ENCODE results near the gene IRF2BP1. TPM values are rescaled to one million over a fixed set of nuclear protein-coding genes. Genes with fewer than 3 reads are reported as not detected.
"Not testable (repeated sequence)": the region's sequence is repeated elsewhere in the genome, so short reads cannot be mapped to it uniquely, and the experiment has no call there.

Gene IRF2BP1
- polyA plus RNA-seq, 10 donors = 10.2 to 19.7 (median 13.3) TPM

DNA sequence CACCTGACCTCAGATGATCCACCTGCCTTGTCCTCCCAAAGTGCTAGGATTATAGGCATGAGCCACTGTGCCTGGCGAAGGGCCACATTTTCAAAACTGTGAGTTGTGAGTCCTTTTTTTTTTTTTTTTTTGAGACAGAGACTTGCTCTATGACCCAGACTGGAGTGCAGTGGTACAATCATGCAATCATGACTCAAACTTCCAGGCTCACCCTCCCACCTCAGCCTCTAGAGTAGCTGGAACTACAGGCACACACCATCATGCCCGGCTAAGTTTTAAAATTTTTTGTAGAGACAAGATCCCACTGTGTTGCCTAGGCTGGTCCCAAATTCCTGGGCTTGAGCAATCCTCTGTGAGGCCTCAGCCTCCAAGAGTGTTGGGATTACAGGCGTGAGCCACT lies 20.3 kb upstream of the IRF2BP1 start:
- DNase-seq = no peak

DNA sequence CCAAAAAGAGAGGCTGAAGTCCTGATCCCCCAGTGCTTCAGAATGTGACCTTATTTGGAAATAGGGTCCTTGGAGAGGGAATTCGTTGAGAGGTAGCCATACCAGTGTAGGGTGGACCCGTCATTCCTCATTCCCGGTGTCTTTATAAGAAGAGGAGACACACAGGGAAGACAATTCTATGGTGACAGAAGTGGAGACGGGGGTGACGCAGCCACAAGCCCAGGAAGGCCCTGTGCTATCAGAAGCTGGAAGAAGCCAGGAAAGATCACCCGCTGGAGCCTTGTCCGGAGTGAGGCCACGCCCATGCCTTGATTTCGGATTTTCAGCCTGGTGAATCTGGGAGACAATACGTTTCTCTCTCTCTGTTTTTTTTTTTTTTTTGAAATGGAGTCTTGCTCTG lies 19.1 kb upstream of the IRF2BP1 start:
- DNase-seq = no peak

DNA sequence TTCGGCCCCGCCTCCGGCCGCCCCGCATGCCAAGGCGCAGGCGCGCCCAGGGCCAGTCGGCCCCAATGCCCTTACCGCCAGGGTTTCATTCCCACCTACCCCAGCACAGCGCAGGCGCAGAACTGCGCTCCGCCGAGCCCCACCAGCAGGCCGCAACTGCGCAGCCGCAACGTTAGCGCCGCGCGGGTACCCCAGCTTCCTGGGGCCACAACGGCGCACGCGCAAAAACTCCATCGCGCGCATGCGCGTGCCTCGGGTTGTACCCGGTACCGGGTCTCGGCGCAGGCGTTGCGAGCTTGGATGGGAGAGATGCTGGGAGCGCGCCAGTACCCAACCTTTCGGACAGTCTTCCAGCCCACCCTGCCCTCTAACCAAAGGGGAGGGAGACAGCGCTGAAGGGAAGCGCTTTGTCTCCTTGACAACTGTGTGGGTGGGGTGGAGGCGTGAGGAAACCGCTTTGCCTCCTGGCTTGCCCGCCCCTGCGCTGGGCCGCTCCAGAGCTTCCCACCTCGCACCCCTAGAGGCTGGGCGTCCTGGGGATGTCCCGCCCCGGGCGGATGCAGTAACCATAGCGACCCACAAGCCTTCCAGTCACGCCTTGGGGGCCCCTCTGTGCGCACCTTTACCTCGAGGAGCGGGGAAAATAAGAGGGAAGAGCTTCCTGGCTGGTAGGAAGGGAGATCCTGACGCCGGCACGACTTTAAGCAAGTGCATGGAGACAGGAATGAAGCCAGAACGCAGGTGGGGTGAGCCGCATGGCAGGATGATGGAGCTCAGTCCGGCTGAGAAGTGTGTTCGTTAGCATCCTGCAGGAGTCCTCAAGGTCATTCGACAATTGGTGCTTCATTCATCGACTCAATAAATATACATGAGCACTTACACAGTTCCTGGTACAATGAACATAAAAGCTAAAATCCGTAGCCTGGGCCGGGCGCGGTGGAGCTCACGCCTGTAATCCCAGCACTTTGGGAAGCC lies 17.0 kb upstream of the IRF2BP1 start:
- DNase-seq = peak; percentile 98 to 100 (median 100)

DNA sequence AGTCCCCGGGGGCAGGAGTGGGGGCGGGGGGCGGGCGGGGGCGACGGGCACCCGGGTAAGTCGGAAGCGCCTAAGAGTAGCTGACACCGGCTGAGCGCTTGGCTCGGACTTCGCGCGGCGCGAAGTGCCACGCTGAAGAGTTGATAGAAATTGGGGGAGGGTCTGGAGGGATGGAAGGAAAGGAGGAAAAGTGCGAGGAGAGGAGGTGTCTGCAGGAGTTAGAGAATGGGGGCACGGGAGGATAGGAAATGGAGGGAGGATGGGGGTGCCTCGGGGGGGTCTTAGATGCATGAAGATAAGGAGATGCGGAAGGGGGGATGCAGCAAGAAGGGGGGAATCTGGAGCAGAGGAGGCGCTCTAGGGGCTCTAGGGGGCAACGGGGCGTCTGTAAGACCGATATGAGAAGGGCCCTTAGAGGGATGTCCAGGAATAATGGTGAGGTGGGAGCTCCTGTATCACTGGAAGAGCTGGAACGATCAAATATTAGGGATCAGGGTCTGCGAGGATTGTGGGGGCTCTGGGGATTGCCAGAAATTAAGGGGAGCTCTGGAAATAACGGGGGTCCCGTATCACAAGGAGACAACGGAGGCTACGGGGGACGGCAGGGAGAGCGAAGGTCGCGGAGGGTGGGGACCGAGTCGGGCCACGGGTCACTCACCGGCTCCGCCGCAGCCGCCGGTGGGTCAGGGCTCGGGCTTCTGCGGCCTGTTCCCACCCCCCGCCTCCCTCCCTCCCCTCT lies 16.1 kb upstream of the IRF2BP1 start, which contains the start of gene MYPOP:
TSS of gene MYPOP (minus strand) at position 702 of the 739 bp plus-strand sequence. CDS start 840 bp downstream, outside the sequence.
- peak in 2 of 3 donors; percentile 8 to 44 for DNase-seq

DNA sequence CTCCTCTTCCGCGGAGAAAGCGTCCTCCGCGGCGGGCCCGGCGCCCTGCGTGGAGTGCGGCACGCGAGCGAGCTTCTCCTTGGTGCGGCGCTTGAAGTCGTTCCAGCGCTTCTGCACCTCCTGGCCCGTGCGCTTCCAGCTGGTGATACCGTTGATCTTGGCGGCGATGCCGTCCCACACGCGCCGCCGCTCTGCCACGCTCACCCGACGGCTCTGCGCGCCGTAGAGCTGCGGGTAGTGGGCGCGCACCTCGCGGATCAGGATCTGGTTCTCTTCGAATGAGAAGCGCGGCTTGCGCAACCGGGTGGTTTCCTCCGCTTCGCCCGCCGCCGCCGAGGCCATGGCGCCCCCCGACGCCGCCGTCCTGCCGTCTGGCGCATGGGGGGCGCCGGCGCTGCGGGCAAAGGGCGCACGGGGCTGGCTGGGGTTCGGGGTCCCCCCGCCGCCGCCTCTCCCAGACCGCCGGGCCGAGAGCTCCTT lies 15.5 kb upstream of the IRF2BP1 start:
- DNase-seq = peak in 2 of 3 donors; percentile 24 to 61

DNA sequence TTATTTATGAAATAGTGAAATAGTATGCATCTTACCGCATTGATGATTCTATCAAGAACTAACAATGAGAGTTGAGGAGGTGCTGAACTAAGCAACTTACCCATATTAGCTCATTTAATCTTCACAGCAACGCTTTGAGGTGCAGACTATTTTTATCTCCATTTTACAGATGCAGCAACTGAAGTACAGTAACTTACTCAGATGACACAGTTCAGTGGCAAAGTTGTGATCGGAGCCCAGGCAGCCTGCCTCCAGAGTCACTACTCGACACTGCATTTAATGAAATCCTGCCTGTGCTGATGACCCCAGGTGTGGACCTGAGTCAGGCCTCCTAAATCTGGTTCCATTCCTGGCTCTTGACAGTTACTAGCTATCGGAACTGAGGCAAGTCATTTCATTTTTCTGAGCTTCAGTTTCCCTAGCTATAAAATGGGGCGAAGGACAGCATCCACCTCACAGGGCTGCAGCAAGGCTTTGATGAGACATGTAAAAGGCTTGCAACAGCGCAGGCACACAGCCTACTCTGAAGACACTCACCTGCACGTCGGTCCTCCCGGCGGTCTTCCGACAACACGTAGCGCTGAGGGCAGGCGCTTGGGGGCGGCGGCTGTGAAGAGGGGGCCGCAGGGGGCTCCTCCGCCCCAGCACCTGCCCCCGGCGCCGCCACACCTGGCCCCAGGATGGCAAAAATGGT lies 14.9 kb upstream of the IRF2BP1 start:
- DNase-seq = no peak

DNA sequence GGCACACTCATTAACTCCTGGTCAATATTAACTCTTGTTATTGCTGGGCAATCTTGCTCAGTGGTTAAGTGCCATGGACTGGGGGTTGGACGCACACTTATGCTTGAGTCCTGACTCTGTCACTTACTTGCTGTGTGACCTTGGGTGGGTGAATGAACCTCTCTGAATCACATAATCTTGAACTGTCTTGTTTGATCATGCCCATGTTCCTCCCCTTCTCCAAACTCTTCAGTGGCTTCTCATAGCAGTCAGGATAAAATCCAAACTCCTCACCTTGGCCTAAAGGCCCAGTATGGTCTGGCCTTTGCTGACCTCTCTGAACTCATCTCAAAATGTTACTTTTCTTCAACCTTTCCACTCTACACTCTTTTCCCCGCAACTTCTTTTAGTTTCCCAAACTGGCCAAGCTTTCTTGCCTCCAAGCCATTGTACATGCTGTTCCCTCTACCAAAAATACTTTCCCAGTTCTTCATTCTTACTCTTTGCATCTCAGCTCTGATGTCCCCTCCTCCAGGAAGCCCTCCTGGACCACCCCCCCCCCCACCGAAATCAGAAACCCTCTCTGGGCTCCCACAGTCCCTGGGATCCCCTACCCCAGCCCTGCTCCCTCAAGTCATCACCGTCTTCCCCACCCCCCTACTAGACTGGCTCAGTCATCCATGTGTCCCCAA lies 14.1 kb upstream of the IRF2BP1 start:
- DNase-seq = no peak

DNA sequence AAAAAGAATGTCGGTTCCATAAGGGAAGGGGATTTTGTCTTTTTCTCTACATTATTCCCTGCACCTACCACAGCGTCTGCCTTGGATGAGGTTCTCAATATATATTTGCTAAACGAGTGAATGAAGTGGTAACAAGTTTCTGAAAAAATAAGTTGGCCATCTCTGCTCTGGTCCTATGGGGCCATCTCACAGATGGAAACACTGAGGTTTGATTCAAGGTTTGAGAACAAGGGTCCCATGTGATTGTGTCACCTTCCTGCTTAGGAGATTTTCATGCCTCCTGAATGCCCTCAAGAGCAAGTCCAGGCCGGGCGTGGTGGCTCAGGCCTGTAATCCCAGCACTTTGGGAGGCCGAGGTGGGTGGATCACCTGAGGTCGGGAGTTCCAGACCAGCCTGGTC lies 13.3 kb upstream of the IRF2BP1 start:
- no peak for DNase-seq

DNA sequence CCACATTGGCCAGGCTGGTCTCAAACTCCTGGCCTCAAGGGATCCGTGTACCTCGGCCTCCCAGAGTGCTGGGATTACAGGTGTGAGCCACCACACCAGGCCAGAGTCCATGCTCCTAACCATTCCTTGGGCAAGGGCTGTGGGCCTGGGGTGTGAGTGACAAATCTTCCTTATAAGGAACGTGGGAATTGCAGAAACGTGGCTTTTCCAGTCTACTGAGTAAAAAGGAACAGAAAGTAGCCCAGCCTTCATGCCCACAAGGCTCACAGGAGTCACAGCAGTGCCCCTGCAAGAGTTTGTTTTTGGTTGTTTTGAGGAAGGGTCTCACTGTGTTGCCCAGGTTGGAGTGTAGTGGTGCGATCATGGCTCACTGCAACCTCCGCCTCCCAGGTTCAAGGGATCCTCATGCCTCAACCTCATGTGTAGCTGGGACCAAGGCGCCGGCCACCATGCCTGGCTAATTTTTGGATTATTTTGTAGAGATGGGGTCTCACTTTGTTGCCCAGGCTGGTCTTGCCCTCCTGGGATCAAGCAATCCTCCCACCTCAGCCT lies 11.4 kb upstream of the IRF2BP1 start:
- no peak for DNase-seq

DNA sequence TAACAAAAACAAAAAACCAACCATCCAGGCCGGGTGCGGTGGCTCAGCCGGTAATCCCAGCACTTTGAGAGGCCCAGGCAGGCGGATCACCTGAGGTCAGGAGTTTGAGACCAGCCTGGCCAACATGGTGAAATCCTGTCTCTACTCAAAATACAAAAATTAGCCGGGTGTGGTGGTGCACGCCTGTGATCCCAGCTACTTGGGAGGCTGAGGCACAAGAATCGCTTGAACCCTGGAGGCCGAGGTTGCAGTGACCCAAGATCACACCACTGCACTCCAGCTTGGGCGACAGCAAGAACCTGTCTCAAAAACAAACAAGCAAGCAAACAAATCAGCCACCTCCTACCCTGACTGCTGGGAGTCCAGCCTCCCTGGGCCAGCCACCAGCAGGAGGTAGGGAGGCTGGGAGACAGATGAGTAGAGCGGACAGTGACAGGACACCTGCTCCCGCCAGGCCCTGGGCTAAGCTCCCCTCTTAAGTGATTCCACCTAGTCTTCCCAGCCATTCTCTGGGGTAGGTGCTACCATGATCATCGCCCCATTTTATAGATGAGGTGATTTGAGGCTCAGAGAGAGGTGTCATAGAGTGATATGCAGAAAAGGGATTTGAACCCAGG lies 10.2 kb upstream of the IRF2BP1 start:
- DNase-seq = not testable (repeated sequence)

DNA sequence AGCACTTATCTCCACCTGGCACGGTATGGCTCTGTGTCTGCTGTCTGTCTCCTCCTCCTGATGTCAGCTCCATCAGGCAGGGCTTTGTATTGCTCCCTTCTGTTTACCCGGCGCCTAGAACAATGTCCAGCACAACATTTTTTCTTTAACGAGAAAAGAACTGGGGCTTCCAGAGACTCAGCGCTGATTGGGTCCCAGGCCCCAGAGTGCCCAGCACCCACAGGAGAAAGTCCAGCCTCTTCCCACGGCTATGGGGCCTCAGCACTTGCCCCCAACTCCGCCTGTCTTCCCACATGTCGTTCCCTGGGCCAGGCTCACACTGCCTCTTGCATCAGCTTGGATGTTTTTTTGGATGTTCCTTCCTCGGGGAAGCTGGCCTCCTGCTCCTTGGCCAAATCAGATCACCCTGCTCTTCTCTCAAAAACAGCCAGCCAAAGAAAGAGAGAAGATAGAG lies 9.6 kb upstream of the IRF2BP1 start:
- DNase-seq = no peak

DNA sequence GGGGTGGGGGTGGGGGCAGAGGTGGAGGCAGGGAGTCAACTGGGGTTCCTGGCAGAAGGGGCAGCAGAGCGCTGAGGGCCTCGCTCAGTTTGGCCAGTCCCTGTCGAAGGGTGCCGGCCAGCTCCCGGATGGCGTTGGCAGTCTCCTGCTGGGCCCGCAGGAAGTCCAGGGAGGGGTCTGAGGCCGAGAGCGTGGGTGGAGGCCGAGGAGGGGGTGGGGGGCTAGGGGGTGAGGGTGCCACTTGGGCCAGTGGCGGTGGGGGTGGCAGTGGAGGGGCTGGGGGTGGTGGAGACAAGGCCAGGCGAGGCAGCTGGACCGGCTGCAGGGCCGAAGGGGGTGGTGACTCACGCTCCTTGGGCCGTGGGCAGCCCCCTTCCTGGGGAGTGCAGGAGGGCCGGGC lies 4.9 kb upstream of the IRF2BP1 start:
- no peak for DNase-seq

DNA sequence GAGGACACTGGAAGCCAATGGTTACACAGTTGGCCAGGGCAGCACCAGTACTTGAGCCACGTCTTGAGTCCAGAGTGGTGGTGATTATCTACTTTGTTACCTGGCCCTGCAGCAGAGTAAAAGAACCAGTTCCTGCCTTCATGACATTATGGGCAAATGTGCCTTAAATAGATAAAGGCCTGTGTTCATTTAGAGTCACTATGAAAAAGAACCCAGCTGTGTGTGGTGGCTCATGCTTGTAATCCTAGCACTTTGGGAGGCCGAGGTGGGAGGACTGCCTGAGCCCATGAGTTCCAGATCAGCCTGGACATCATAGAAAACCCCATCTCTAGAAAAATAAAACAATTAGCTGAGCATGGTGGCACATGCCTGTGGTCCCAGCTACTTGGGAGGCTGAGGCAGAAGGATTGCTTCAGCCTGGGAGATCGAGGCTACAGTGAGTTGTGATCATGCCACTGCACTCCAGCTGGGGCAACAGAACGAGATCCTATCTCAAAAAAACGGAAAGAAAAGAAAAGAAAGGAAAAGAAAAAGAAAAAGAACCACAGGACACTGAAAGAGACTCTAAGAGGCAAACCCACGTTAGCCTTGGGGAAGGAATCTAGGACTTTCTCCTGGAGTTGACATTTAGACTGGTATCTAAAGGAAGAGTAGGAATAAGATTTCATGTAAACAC lies 3.4 kb upstream of the IRF2BP1 start:
- no peak for DNase-seq

DNA sequence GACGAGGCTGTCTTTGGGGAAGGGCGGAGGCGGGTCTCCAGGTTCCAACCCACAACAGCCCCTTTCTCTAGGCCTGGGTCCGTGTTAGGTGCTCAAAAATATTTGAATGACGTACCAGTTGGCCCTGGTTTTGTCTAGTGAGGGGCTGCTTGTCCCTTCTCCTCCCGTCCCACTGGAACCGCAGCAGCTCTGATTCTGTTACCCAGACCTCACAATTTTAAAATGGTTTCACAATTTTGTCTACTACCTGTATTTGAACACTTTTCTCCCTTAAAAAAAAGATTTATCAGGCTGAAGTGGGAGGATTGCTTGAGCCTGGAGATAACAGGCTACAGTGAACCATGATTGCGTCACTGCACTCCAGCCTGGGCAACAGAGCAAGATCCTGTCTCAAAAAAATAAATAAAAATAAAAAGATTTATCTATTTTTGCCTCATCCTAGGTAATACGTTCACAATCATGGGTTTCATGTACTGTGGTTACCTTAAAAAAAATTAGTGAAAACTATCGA lies 1.3 kb upstream of the IRF2BP1 start:
- no peak for DNase-seq

DNA sequence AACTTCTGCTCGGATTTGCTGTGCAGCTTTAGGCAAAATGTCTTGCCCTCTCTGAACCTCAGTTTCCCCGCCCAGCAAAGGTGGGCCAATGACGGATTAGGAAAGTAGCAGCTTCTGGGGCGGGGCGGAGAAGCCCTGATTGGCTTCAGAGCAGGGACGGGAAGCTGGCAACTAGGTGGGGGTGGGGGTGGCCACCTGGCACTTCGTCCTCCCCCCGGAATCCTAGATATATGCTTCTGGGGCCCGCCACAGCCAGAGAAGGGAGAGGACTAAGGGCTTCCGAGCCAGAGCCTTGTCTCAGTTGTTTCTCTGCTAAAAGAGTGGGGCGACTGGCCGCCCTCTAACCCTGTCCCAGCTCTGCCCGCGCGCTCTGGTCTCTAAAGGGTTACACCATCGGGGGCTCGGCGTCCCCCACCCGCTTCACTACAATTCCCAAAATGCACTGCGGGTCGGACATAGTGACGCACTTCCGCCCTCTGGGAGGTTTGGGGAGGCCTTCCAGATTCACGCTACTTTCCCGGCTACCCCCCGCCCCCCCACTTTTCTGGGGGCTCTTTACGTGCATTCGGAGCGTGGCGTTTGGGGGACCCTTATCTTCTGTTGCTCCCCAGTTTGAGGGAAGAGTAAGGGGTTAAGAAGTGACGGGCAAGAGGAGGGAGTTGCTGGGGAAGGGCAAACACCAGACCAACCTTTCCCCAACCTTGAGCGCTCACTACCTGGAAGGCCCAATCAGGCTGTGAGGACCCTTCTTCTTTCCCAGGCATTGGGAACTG lies 672 bp upstream of the IRF2BP1 start:
- DNase-seq = peak; percentile 95 to 97 (median 97)

DNA sequence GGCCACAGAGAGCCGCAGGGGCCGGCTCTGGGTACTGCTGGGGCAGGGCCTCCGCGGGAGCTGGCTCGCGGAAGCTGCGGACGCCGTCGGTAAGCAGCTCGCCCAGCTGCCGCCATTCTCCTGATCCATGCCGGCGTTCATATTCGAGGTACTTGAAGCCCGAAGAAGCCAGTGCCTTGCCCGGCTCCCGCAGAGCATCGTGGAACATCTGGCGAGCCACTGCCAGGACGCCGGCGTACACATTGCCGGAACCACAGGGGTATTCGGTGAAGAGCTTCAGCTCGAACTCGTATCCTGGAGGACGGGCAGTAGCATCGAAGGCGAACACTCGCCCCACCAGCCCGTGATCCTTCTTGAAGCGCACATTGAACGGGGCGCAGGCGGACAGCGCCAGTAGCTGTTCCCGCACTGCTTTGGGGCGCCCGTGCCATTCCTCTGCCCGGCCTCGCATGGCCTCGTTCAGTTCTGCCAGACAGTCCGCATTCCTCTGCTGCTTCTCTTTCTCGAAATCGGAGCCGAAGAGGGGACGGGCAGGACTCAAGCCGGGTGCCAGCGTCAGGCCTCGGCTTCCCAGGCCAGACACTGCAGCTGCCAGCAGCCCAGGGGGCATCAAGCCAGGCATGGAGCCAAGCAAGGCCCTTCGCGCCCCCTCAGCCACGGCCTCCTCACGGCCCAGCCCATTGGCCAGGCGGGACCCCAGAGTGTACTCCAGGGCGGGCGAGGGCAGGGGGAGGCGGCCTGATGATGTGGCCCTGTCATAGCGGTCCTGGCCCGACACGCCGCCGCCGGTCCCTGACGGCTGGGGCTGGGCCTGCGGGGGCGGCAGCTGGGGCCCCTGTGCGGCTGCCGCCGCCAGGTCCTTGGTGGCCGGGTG lies 1.0 kb downstream of the IRF2BP1 start:
- peak in 1 of 3 donors; percentile 55 for DNase-seq

DNA sequence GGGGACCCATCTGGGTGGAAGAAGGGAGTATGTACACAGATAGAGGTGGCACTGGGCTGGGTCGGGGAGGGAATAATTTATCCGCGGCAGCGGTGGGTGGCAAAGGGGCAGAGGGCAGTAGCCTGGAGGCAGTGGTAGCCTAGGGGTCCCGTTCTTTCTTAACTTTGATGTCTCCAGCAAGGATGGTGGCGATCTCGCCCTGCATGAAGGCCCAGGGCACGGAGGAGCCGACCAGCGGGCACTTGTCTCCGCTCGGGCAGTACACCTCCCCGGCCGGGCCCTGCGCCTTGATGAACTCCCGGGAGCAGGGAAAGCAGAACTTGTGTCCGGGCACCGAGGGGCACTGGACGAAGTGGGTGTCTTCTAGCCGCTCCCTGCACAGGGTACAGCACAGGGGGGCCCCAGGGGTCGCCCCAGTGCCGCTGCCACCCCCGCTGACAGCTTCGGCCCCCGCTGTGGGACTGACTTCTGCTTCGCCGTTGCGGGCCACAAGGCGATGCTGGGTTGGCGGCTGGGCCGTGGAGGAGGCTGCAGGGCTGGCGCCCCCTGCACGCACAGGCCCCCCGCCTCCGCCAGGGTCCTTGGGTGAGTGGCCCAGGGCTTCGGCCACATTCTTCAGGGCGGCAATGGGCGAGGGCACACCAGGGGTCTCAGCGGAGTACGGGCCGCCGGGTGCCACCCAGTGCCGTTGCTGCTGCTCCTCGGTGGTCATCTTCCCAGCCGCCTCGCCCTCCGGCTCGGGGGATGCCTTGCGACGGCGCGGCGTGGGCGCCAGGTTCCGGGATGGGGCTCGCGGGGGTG lies 1.9 kb downstream of the IRF2BP1 start:
- DNase-seq = no peak
